ENCODE results near the gene STK31. TPM values are rescaled to one million over a fixed set of nuclear protein-coding genes. Genes with fewer than 3 reads are reported as not detected.
"Not testable (repeated sequence)": the region's sequence is repeated elsewhere in the genome, so short reads cannot be mapped to it uniquely, and the experiment has no call there.

STK31 gene
- total RNA-seq, 1 experiment from 2014 or later, result 3.1 TPM

- no peak for DNase-seq (ENCODE audit: extremely low read depth, low read depth)
These were observed 3.5 kb downstream of the STK31 start for GRCh38 chr7:23713285-23714149.

- DNase-seq (ENCODE audit: extremely low read depth, low read depth), result no peak
These were observed 4.1 kb downstream of the STK31 start for GRCh38 chr7:23714150-23714464.

GRCh38 chr7:23714579-23714978 is 4.6 kb downstream of the STK31 start:
- no peak for DNase-seq (ENCODE audit: extremely low read depth, low read depth)

DNA sequence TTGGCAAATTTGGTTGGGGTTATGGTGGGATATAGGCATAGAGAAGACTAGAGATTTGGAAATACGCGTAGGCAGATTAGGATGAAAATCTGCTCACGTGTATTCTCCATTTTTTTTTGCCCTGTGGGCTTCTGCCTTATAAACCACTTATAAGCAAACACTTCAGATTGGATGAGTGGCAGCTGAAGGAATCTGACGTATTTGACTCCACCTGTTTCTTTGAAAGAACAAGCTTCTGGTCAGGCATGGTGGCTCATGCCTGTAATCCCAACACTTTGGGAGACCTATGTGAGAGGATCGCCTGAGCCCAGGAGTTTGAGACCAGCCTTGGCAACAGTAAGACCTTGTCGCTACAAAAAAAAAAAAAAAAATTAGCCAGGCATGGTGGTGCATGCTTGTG is 5.1 kb downstream of the STK31 start:
- no peak for DNase-seq (ENCODE audit: extremely low read depth, low read depth)

DNA sequence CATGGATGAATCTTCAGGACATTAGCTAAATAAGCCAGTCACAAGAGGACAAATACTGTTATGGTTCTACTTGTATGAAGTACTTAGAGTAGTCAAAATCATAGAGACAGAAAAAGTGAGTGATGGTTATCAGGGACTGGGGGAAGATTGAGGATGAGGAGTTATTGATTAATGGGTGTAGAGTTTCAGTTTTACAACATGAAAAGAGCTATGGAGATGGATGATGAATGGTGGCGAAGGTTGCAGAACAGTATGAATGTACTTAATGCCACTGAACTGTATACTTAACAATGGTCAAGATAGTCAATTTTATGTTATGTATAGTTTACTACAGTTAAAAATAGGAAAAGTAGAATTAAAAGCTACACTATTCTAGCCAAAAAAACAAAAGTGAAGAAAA is 7.8 kb downstream of the STK31 start:
- DNase-seq (ENCODE audit: extremely low read depth, low read depth), result no peak

DNA sequence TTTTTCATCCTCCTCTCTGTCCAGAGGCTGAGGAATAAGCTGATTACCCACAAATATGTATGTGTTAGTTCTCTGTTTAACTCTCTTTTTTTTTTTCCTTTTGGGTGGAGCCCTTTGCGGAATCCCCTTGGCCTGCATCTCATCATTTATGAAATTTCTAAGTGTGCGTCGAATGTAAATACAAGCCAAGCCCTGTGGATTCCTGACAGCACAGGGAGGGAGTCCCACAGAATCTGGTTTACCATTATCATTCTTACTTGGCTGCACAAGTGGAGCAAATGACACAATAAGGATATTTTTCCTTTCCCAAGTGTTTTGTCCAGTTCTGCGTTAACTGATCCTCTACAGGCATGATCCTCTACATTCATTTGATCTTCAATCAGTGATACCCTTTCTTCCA is 11.4 kb downstream of the STK31 start:
- DNase-seq (ENCODE audit: extremely low read depth, low read depth), result no peak

DNA sequence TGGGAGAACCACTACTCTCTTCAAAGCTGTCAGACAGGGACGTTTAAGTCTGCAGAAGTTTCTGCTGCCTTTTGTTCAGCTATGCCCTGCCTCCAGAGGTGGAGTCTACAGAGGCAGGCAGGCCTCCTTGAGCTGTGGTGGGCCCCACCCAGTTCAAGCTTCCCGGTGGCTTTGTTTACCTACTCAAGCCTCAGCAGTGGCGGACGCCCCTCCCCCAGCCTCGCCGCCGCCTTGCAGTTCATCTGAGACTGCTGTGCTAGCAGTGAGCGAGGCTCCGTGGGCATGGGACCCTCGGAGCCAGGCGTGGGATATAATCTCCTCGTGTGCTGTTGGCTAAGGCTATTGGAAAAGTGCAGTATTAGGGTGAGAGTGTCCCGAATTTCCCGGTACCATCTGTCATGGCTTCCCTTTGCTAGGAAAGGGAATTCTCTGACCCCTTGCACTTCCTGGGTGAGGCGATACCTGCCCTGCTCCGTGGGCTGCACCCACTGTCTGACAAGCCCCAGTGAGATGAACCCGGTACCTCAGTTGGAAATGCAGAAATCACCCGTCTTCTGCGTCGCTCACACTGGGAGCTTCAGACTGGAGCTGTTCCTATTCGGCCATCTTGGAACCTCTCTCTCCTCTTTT is 12.7 kb downstream of the STK31 start:
- peak; percentile 39 for DNase-seq (ENCODE audit: extremely low read depth, low read depth)

DNA sequence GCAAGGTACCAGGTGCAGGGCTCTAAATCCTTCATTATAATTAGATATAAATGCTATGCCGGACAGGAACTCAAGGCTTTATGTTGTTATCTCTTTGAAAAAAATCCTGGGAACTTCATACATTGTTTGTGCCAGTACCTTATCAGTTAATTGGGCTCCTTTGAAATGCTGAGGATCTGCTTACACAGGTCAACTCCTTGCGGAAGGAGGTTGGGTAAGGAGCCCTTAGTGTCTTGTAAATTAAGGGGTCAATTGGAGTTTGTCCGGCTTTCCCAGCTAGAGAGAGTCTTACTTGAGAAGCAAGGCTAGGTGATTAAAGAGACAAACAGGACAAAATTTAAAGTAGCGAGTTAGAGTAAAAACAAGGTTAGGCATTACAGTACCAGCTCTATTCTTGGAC is 14.1 kb downstream of the STK31 start:
- not testable (repeated sequence) for DNase-seq (ENCODE audit: extremely low read depth, low read depth)

- DNase-seq (ENCODE audit: extremely low read depth, low read depth), result no peak
These were observed 32.0 kb downstream of the STK31 start for GRCh38 chr7:23742051-23742450.

- no peak for DNase-seq (ENCODE audit: extremely low read depth, low read depth)
These were observed 33.2 kb downstream of the STK31 start for GRCh38 chr7:23743226-23743625.

GRCh38 chr7:23746629-23747028 is 36.6 kb downstream of the STK31 start:
- no peak for DNase-seq (ENCODE audit: extremely low read depth, low read depth)

DNA sequence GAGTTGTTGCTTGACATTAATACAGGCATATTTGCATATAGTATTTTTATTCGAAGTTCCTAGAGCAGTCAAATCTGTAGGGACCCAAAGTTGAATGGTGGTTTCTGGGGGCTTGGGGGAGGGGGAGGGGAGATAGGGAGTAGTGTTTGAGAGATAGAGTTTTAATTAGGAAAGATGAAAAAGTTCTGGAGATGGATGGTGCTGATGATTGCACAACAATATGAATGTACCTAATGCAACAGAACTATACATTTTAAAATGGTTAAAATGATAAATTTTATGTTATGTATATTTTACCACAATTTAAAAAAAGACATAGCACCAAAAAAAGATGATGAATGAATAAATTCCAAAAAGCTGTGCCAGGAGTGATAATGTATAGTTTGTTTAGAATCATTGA is 41.8 kb downstream of the STK31 start:
- no peak for DNase-seq (ENCODE audit: extremely low read depth, low read depth)

DNA sequence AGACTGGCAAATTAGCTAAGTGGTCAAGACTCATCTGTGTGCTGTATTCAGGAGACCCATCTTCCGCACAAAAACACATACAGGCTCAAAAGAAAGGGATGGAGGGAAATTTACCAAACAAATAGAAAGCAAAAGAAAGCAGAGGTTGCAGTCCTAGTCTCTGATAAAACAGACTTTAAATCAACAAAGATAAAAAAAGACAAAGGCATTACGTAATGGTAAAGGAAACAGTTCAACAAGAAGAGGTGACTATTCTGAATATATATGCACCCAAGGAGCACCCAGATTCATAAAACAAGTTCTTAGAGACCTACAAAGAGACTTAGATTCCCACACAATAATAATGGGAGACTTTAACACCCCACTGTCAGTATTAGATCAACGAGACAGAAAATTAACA is 48.8 kb downstream of the STK31 start:
- not testable (repeated sequence) for DNase-seq (ENCODE audit: extremely low read depth, low read depth)

DNA sequence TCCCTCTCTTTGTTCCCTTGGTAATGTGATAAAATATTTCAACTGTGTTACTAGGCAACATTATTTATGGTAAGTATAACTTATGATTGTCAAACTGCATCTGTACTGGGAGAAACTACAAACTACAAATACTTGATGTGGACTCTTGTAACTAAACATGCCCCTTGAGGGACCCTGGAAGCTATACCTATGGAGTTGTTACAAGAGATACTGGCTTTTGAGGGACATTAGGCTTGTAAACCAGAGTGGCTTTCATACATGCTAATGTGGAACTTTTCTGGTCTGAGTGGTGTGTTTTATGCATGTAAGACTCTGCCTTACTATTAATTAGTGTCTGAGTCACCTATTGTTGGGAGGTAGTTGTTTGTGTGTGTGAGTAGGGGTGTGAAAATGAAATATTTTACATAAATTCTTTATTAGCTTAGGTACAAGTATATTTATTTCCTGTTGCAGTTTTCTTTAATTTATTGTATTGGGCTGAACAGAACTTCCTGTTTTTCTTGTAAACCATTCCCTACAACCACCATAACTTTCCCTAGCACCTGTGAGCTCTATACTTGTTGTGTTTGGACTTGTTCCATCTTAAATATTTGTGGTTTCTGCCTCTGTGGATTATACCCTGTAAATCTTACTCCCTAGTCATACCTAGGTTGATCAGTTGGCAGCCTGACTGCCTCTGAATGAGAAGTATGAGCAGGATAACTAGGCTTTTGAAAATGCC is 49.8 kb downstream of the STK31 start:
- no peak for DNase-seq (ENCODE audit: extremely low read depth, low read depth)

DNA sequence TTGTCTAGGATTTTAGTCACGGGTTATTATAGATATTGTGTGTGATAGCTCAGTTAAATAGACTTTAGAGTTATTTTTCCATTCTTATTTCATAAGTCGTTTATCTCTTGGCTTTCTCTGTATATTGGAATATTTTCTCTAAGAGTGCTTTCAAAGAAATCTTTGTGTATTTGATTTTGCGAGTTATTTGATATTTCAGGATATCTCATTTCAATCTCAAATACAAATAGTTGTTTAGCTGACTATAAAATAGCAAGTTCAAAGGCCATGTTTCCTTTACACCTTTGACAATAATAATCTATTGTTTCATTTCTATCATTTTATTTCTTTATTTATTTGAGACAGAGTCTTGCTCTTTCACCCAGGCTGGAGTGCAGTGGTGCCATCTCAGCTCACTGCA is 55.9 kb downstream of the STK31 start:
- DNase-seq (ENCODE audit: extremely low read depth, low read depth), result no peak

DNA sequence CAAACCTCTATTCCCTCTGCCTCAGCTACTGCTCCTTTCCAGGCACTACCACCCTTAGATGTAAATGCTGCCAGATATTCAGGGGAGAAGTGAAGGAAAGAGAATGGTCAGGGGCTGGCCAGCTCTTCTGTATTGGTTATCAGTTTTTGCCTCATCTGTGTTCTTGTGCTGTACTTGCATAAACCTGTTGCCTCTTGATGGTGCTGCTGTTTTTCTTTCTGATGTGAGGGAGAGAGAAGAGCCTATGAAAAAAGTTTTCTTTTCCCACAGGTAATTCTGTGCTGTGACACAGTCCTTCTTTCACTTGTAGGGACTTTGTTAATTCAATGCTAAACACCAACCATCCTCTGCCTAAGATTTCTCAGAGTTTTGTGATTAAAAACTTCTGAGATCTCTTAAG is 57.5 kb downstream of the STK31 start:
- DNase-seq (ENCODE audit: extremely low read depth, low read depth), result no peak

DNA sequence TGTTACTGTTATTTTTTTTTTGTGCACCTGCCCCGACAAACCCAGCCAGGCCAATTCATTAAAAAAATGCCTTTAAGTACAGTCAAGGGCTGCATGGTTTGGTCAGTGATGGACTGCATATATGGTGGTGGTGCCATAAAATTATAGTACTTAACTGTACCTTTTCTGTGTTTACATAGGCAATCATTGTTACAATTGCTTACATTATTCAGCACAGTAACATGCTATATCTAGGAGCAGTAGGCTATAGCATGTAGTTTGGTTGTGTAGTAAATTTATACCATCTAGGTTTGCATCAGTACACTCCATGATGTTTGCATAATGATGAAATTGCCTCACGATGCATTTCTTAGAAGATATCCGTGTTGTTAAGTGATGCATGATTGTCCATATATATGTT is 58.0 kb downstream of the STK31 start:
- no peak for DNase-seq (ENCODE audit: extremely low read depth, low read depth)

DNA sequence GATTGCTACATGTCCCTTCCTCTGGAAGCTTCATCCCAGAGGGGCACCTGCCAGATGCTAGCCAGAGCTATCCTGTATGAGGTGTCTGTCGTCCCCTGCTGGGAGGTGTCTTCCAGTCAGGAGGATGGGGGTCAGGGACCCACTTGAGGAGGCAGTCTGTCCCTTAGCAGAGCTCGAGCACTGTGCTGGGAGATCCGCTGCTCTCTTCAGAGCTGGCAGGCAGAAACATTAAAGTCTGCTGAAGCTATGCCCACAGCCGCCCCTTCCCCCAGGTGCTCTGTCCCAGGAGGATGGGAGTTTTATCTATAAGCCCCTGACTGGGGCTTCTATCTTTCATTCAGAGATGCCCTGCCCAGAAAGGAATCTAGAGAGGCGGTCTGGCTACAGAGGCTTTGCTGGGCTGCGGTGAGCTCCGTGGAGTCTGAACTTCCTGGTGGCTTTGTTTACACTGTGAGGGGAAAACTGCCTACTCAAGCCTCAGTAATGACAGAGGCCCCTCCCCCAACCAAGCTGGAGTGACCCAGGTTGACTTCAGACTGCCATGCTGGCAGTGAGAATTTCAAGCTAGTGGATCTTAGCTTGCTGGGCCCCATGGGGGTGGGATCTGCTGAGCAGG is 69.3 kb downstream of the STK31 start:
- DNase-seq (ENCODE audit: extremely low read depth, low read depth), result not testable (repeated sequence)

DNA sequence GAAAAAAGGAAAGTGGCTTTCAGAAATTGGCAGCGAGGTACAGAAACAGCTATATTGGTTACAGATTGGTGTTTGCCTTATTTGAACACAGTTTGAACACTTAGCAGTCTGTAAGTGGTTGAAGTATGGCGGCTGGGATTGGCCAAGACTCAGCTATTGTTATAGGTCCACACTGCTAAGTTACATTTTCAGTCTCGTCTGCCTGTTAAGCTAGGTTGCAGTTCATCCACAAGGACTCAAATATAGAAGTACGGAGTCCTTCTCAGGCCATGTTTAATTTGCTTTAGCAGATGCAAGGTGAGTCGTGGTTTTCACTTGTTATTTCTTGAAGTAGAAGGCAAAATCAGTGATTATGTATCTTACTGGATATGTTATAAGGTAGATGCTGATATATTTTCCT is 73.1 kb downstream of the STK31 start:
- no peak for DNase-seq (ENCODE audit: extremely low read depth, low read depth)

DNA sequence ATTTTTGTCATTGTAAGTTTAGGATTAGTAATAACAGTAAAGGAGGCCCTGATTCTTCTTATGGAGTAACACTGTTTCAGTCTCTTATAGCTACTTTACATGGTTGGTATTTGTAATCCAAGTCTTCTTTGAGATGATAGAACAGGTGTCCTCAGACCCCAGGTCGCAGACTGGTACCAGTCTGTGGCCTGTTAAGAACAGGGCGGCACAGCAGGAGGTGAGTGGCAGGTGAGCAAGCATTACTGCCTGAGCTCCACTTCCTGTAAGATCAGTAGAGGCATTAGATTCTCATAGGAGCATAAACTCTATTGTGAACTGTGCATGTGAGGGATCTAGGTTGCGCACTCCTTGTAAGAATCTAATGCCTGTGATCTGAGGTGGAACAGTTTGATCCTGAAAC is 77.3 kb downstream of the STK31 start:
- no peak for DNase-seq (ENCODE audit: extremely low read depth, low read depth)

- DNase-seq (ENCODE audit: extremely low read depth, low read depth), result no peak
These were observed 78.8 kb downstream of the STK31 start for GRCh38 chr7:23788843-23789242.

All from NCI-H460 (cell line).